Neuronal stem cell (in vitro differentiated cells): Measurements from ENCODE around the gene PIP4K2C. TPM values are rescaled to one million over a fixed set of nuclear protein-coding genes. Genes with fewer than 3 reads are reported as not detected.

Experiments used
- DNase-seq: peaks from one replicate; pipeline ENCODE4 v3.0.0-alpha.2; 2013; ENCODE audit warnings: low spot score
- H2AFZ ChIP-seq: one replicate; pipeline ENCODE4 v1.6.1; 2013; ENCODE audit warnings: mild to moderate bottlenecking, low read length, inconsistent platforms
- H2AK5ac ChIP-seq: 2 replicates; pipeline ENCODE4 v1.6.1; 2013; ENCODE audit warnings: low read depth, mild to moderate bottlenecking, inconsistent platforms, low read length, moderate library complexity, mixed read lengths
- H2BK120ac ChIP-seq: 2 replicates; pipeline ENCODE4 v1.6.1; 2013; ENCODE audit warnings: low read depth, mild to moderate bottlenecking, inconsistent platforms, low read length, moderate library complexity, mixed read lengths
- H2BK12ac ChIP-seq: one replicate; pipeline ENCODE4 v1.6.1; 2013; ENCODE audit warnings: low read length, inconsistent platforms
- H2BK15ac ChIP-seq: 2 replicates; pipeline ENCODE4 v1.6.1; 2013; ENCODE audit warnings: mild to moderate bottlenecking, low read length, inconsistent platforms, mixed read lengths
- H2BK5ac ChIP-seq: one replicate; pipeline ENCODE4 v1.6.1; 2013; ENCODE audit warnings: inconsistent platforms, mild to moderate bottlenecking, low read length, moderate library complexity
- H3K14ac ChIP-seq: one replicate; pipeline ENCODE4 v1.6.1; 2013; ENCODE audit warnings: low read length, inconsistent platforms
- H3K18ac ChIP-seq: 2 replicates; pipeline ENCODE4 v1.6.1; 2013; ENCODE audit warnings: low read length, inconsistent platforms
- H3K23ac ChIP-seq: 2 replicates; pipeline ENCODE4 v1.6.1; 2013; ENCODE audit warnings: low read depth, mild to moderate bottlenecking, mixed read lengths, low read length, inconsistent platforms; ENCODE audit not compliant: poor library complexity
- H3K27ac ChIP-seq: replicated peaks from 3 replicates; pipeline ENCODE4 v1.5.1; 2013; ENCODE audit warnings: low read length, inconsistent platforms
- H3K27me3 ChIP-seq, 3 experiments: 2 replicates each; pipeline ENCODE4 v1.6.1; 2013; ENCODE audit warnings: low read length in 3 of 3, mild to moderate bottlenecking in 2 of 3, inconsistent platforms in 1 of 3, low read depth in 1 of 3, mixed read lengths in 1 of 3, moderate library complexity in 1 of 3; ENCODE audit not compliant: control insufficient read depth in 3 of 3, insufficient read depth in 3 of 3
- H3K36me3 ChIP-seq, 2 donors: replicated peaks in 1 of 2; 2 replicates each; pipeline ENCODE4 v1.6.1; 2013; ENCODE audit warnings: low read length in 2 of 2; ENCODE audit not compliant: control insufficient read depth in 2 of 2, insufficient read depth in 2 of 2
- H3K4ac ChIP-seq: 2 replicates; pipeline ENCODE4 v1.6.1; 2013; ENCODE audit warnings: inconsistent platforms, mild to moderate bottlenecking, low read length, moderate library complexity
- H3K4me1 ChIP-seq, 2 donors: 1 replicate in 1 of 2; 2 replicates in 1 of 2; pipeline ENCODE4 v1.6.1; 2013; ENCODE audit warnings: low read length in 2 of 2, low read depth in 1 of 2; ENCODE audit not compliant: control insufficient read depth in 2 of 2, insufficient read depth in 1 of 2
- H3K4me2 ChIP-seq: one replicate; pipeline ENCODE4 v1.6.1; 2013; ENCODE audit warnings: mild to moderate bottlenecking, low read length, inconsistent platforms; ENCODE audit not compliant: insufficient read depth, poor library complexity, severe bottlenecking
- H3K4me3 ChIP-seq, 2 donors: 2 replicates each; pipeline ENCODE4 v1.5.1; 2013; ENCODE audit warnings: low read length in 2 of 2, mild to moderate bottlenecking in 2 of 2, inconsistent platforms in 1 of 2, moderate library complexity in 1 of 2
- H3K79me1 ChIP-seq: one replicate; pipeline ENCODE4 v1.6.1; 2013; ENCODE audit warnings: low read depth, mild to moderate bottlenecking, inconsistent platforms, low read length, moderate library complexity
- H3K9ac ChIP-seq: one replicate; pipeline ENCODE4 v1.6.1; 2013; ENCODE audit warnings: mild to moderate bottlenecking, low read depth, low read length, inconsistent platforms; ENCODE audit not compliant: poor library complexity
- H3K9me3 ChIP-seq, 2 donors: replicated peaks in 1 of 2; 2 replicates each; pipeline versions ENCODE3 to v1.6.1; 2013; ENCODE audit warnings: low read length in 2 of 2, mild to moderate bottlenecking in 2 of 2, inconsistent platforms in 1 of 2, low read depth in 1 of 2, mixed read lengths in 1 of 2, moderate library complexity in 1 of 2; ENCODE audit not compliant: control insufficient read depth in 2 of 2, insufficient read depth in 1 of 2
- H4K8ac ChIP-seq: one replicate; pipeline ENCODE4 v1.6.1; 2013; ENCODE audit warnings: low read depth, mild to moderate bottlenecking, inconsistent platforms, low read length, moderate library complexity
- H4K91ac ChIP-seq: one replicate; pipeline ENCODE4 v1.6.1; 2013; ENCODE audit warnings: low read length, low read depth, mild to moderate bottlenecking, inconsistent platforms; ENCODE audit not compliant: poor library complexity
- WGBS, 2 donors: extraction: QIAGEN DNeasy Blood & Tissue Kit; methylation state at CpG; one replicate each; pipeline ENCODE4 v1.1.7; 2013; ENCODE audit warnings: missing lambda C conversion rate in 2 of 2, mixed read lengths in 1 of 2; ENCODE audit not compliant: insufficient read length in 2 of 2, insufficient replicate concordance in 1 of 2; ENCODE audit errors: extremely low coverage in 2 of 2; 5-methylcytosine and 5-hydroxymethylcytosine counted together
- polyA plus RNA-seq, 2 experiments: library from polyadenylated mRNA; stranded (reverse); fragments of 200-250 nt; gene quantifications; one replicate each; pipeline ENCODE4 v1.2.3, GENCODE V29; 2013

PIP4K2C gene
- polyA plus RNA-seq (2013, experiment 1 of 2): 9.6 TPM
- polyA plus RNA-seq (2013, experiment 2 of 2): 9.4 TPM

- Histone ChIP-seq H4K8ac (no peak within 1 kb of the TSS), H3K18ac (peak within 1 kb of the TSS; percentile 55), H3K9me3 (no peaks in the 10 kb centered on the region), H4K91ac (no peak within 1 kb of the TSS), H3K14ac (no peak within 1 kb of the TSS), H3K27me3 (no peaks in the 10 kb centered on the region), H2AFZ (peak within 1 kb of the TSS; percentile 97), H3K4me1 (peaks cover 5 to 6% of the 10 kb centered on the region in 2 donors), H3K4me3 (peak within 1 kb of the TSS; percentile 77 to 93), H2BK120ac (no peak within 1 kb of the TSS), H3K9ac (peak within 1 kb of the TSS; percentile 53), H3K79me1 (no peaks in the 10 kb centered on the region), H2BK15ac (no peak within 1 kb of the TSS), H2BK5ac (no peak within 1 kb of the TSS), H3K23ac (peak within 1 kb of the TSS; percentile 83), H3K4me2 (peak within 1 kb of the TSS; percentile 85), H2AK5ac (no peak within 1 kb of the TSS), H3K4ac (no peak within 1 kb of the TSS), H3K27ac (no peak within 1 kb of the TSS), H3K36me3 (peaks cover 2 to 12% of the 10 kb centered on the region in 2 donors), H2BK12ac (no peak within 1 kb of the TSS)
- DNase-seq: peak; percentile 63
- no CpG with 5 or more reads among the region's 69 CpGs for WGBS, 2 donors
Measured at GRCh38 chr12:57590864-57591781, at the start of gene PIP4K2C. TSS of gene PIP4K2C (plus strand) at chr12:57591192. CDS start at chr12:57591290, 98 bp downstream.

- no peaks in the 10 kb centered on the region for H3K27me3 ChIP-seq
- H3K4me1 ChIP-seq: peaks cover 9 to 12% of the 10 kb centered on the region in 2 donors
- DNase-seq: no peak
- no peak overlapping the region for H2BK12ac ChIP-seq
- H2BK5ac ChIP-seq: no peak overlapping the region
- no peak overlapping the region for H3K4ac ChIP-seq
- no peak overlapping the region for H2AK5ac ChIP-seq
- H3K9ac ChIP-seq: no peak overlapping the region
- peaks cover 14 to 77% of the 10 kb centered on the region in 2 donors for H3K36me3 ChIP-seq
- H3K9me3 ChIP-seq: no peaks in the 10 kb centered on the region
- no peak overlapping the region for H2BK15ac ChIP-seq
- H4K91ac ChIP-seq: no peak overlapping the region
- H3K18ac ChIP-seq: no peak overlapping the region
- H3K23ac ChIP-seq: no peak overlapping the region
- H3K14ac ChIP-seq: no peak overlapping the region
- H3K4me2 ChIP-seq: no peak overlapping the region
- H2AFZ ChIP-seq: no peak overlapping the region
- H4K8ac ChIP-seq: no peak overlapping the region
- no peak overlapping the region for H3K4me3 ChIP-seq
- H2BK120ac ChIP-seq: no peak overlapping the region
- no peak overlapping the region for H3K27ac ChIP-seq
- H3K79me1 ChIP-seq: peaks cover 5% of the 10 kb centered on the region
- no CpG with 5 or more reads among the region's 2 CpGs for WGBS, 2 donors
Measured at GRCh38 chr12:57541717-57542116, 49.3 kb upstream of the PIP4K2C start.

GRCh38 chr12:57543581-57543980 is 47.4 kb upstream of the PIP4K2C start:
- Histone ChIP-seq H3K18ac (no peak overlapping the region), H2BK15ac (no peak overlapping the region), H3K79me1 (peaks cover 5% of the 10 kb centered on the region), H2BK12ac (no peak overlapping the region), H3K27ac (no peak overlapping the region), H3K9ac (no peak overlapping the region), H3K14ac (no peak overlapping the region), H3K27me3 (peaks cover 0 to 11% (median under 1%) of the 10 kb centered on the region in 3 experiments), H3K4me2 (no peak overlapping the region), H3K9me3 (no peaks in the 10 kb centered on the region), H2BK120ac (no peak overlapping the region), H3K36me3 (peaks cover 11 to 64% of the 10 kb centered on the region in 2 donors), H3K23ac (no peak overlapping the region), H2AK5ac (no peak overlapping the region), H2AFZ (no peak overlapping the region), H3K4me3 (no peak overlapping the region), H4K8ac (no peak overlapping the region), H4K91ac (no peak overlapping the region), H3K4ac (no peak overlapping the region), H2BK5ac (no peak overlapping the region), H3K4me1 (peaks cover 9 to 12% of the 10 kb centered on the region in 2 donors)
- DNase-seq: no peak
- no CpG with 5 or more reads among the region's 2 CpGs for WGBS, 2 donors

GRCh38 chr12:57545809-57546437 is 45.1 kb upstream of the PIP4K2C start:
- H3K4me2 ChIP-seq: peak overlapping the region; percentile 72
- no peak overlapping the region for H2BK5ac ChIP-seq
- H3K36me3 ChIP-seq: peaks cover 4 to 41% of the 10 kb centered on the region in 2 donors
- H2BK12ac ChIP-seq: no peak overlapping the region
- H3K18ac ChIP-seq: no peak overlapping the region
- H3K4me1 ChIP-seq: peaks cover 15 to 16% of the 10 kb centered on the region in 2 donors
- H2BK120ac ChIP-seq: no peak overlapping the region
- peaks cover 0 to 31% (median 11%) of the 10 kb centered on the region in 3 experiments for H3K27me3 ChIP-seq
- no peaks in the 10 kb centered on the region for H3K9me3 ChIP-seq
- H2AK5ac ChIP-seq: no peak overlapping the region
- no peak overlapping the region for H2BK15ac ChIP-seq
- H3K14ac ChIP-seq: no peak overlapping the region
- no peak overlapping the region for H4K8ac ChIP-seq
- H3K27ac ChIP-seq: no peak overlapping the region
- peaks cover 5% of the 10 kb centered on the region for H3K79me1 ChIP-seq
- H2AFZ ChIP-seq: no peak overlapping the region
- no peak for DNase-seq
- H3K4me3 ChIP-seq: peak overlapping the region; percentile 58 to 94
- no peak overlapping the region for H3K4ac ChIP-seq
- no peak overlapping the region for H4K91ac ChIP-seq
- H3K23ac ChIP-seq: no peak overlapping the region
- peak overlapping the region; percentile 90 for H3K9ac ChIP-seq
- no CpG with 5 or more reads among the region's 15 CpGs for WGBS, 2 donors
